HUES6 (cell line): ENCODE measurements around the gene TMEM244.
"Not testable (repeated sequence)": the region's sequence is repeated elsewhere in the genome, so short reads cannot be mapped to it uniquely, and the experiment has no call there.

ENCODE experiments used
- H3K27ac ChIP-seq: 2 replicates; pipeline ENCODE4 v1.7.0; 2013; ENCODE audit warnings: low read depth, mild to moderate bottlenecking, low read length, inconsistent platforms
- H3K27me3 ChIP-seq: 2 replicates; pipeline ENCODE4 v1.6.1; 2013; ENCODE audit warnings: low read length; ENCODE audit not compliant: control insufficient read depth, insufficient read depth
- H3K36me3 ChIP-seq: 2 replicates; pipeline ENCODE4 v1.6.1; 2013; ENCODE audit warnings: low read length; ENCODE audit not compliant: control insufficient read depth, insufficient read depth
- H3K4me1 ChIP-seq: 2 replicates; pipeline ENCODE4 v1.6.1; 2013; ENCODE audit warnings: low read length; ENCODE audit not compliant: control insufficient read depth, insufficient read depth
- H3K4me3 ChIP-seq: 2 replicates; pipeline ENCODE4 v1.5.1; 2013; ENCODE audit warnings: low read depth, low read length
- H3K9ac ChIP-seq: one replicate; pipeline ENCODE4 v1.6.1; 2013; ENCODE audit warnings: mild to moderate bottlenecking, low read length
- H3K9me3 ChIP-seq: 2 replicates; pipeline ENCODE4 v1.6.1; 2013; ENCODE audit warnings: low read depth, low read length; ENCODE audit not compliant: control insufficient read depth, insufficient read depth

TMEM244 gene

GRCh38 chr6:129890164-129890563 is 29.0 kb upstream of the TMEM244 start:
- H3K9ac ChIP-seq, result no peak overlapping the region
- H3K9me3 ChIP-seq, result no peaks in the 10 kb centered on the region
- no peaks in the 10 kb centered on the region for H3K27me3 ChIP-seq
- no peaks in the 10 kb centered on the region for H3K36me3 ChIP-seq
- H3K4me1 ChIP-seq, result no peaks in the 10 kb centered on the region
- H3K4me3 ChIP-seq, result no peak overlapping the region
- H3K27ac ChIP-seq, result no peak overlapping the region

- H3K9me3 ChIP-seq, result no peaks in the 10 kb centered on the region
- no peak overlapping the region for H3K9ac ChIP-seq
- H3K27ac ChIP-seq, result no peak overlapping the region
- no peaks in the 10 kb centered on the region for H3K27me3 ChIP-seq
- H3K4me3 ChIP-seq, result no peak overlapping the region
- no peaks in the 10 kb centered on the region for H3K4me1 ChIP-seq
- no peaks in the 10 kb centered on the region for H3K36me3 ChIP-seq
Observed at GRCh38 chr6:129889580-129889979, 28.5 kb upstream of the TMEM244 start.

GRCh38 chr6:129886401-129887155 is 25.5 kb upstream of the TMEM244 start:
- H3K27me3 ChIP-seq, result no peaks in the 10 kb centered on the region
- H3K27ac ChIP-seq, result no peak overlapping the region
- no peak overlapping the region for H3K9ac ChIP-seq
- H3K36me3 ChIP-seq, result no peaks in the 10 kb centered on the region
- no peaks in the 10 kb centered on the region for H3K4me1 ChIP-seq
- no peak overlapping the region for H3K4me3 ChIP-seq
- H3K9me3 ChIP-seq, result no peaks in the 10 kb centered on the region

- no peaks in the 10 kb centered on the region for H3K4me1 ChIP-seq
- H3K9ac ChIP-seq, result no peak overlapping the region
- no peak overlapping the region for H3K27ac ChIP-seq
- no peaks in the 10 kb centered on the region for H3K36me3 ChIP-seq
- H3K9me3 ChIP-seq, result no peaks in the 10 kb centered on the region
- H3K27me3 ChIP-seq, result no peaks in the 10 kb centered on the region
- H3K4me3 ChIP-seq, result no peak overlapping the region
Observed at GRCh38 chr6:129884211-129884610, 23.1 kb upstream of the TMEM244 start.

GRCh38 chr6:129882510-129883023 is 21.5 kb upstream of the TMEM244 start:
- no peaks in the 10 kb centered on the region for H3K4me1 ChIP-seq
- H3K27me3 ChIP-seq, result no peaks in the 10 kb centered on the region
- no peaks in the 10 kb centered on the region for H3K36me3 ChIP-seq
- H3K9me3 ChIP-seq, result no peaks in the 10 kb centered on the region
- no peak overlapping the region for H3K9ac ChIP-seq
- no peak overlapping the region for H3K4me3 ChIP-seq
- no peak overlapping the region for H3K27ac ChIP-seq

- H3K27me3 ChIP-seq, H3K9ac ChIP-seq, H3K9me3 ChIP-seq, H3K4me3 ChIP-seq, H3K36me3 ChIP-seq, H3K4me1 ChIP-seq, H3K27ac ChIP-seq: not testable (repeated sequence)
Observed at GRCh38 chr6:129877894-129878293, 16.8 kb upstream of the TMEM244 start.

GRCh38 chr6:129875610-129876520 is 14.8 kb upstream of the TMEM244 start:
- Histone ChIP-seq H3K4me3 (no peak overlapping the region), H3K27ac (no peak overlapping the region), H3K27me3 (no peaks in the 10 kb centered on the region), H3K4me1 (no peaks in the 10 kb centered on the region), H3K9ac (no peak overlapping the region), H3K9me3 (no peaks in the 10 kb centered on the region), H3K36me3 (no peaks in the 10 kb centered on the region)

- Histone ChIP-seq H3K9me3 (no peaks in the 10 kb centered on the region), H3K27me3 (no peaks in the 10 kb centered on the region), H3K36me3 (no peaks in the 10 kb centered on the region), H3K4me1 (no peaks in the 10 kb centered on the region), H3K27ac (no peak overlapping the region), H3K9ac (no peak overlapping the region), H3K4me3 (no peak overlapping the region)
Observed at GRCh38 chr6:129874837-129875236, 13.7 kb upstream of the TMEM244 start.

GRCh38 chr6:129872586-129872985 is 11.5 kb upstream of the TMEM244 start:
- no peaks in the 10 kb centered on the region for H3K36me3 ChIP-seq
- H3K27ac ChIP-seq, result no peak overlapping the region

GRCh38 chr6:129871221-129871620 is 10.1 kb upstream of the TMEM244 start:
- Histone ChIP-seq H3K4me3 (no peak overlapping the region), H3K9me3 (no peaks in the 10 kb centered on the region), H3K27ac (no peak overlapping the region), H3K4me1 (peaks cover 7% of the 10 kb centered on the region; the same call in 1 of the 2 replicates), H3K36me3 (no peaks in the 10 kb centered on the region), H3K27me3 (no peaks in the 10 kb centered on the region), H3K9ac (no peak overlapping the region)

More at GRCh38 chr6:129872586-129872985, 11.5 kb upstream of the TMEM244 start:
- peaks cover 4% of the 10 kb centered on the region; the same call in 1 of the 2 replicates for H3K4me1 ChIP-seq
- no peak overlapping the region for H3K9ac ChIP-seq
- no peak overlapping the region for H3K4me3 ChIP-seq
- no peaks in the 10 kb centered on the region for H3K9me3 ChIP-seq
- no peaks in the 10 kb centered on the region for H3K27me3 ChIP-seq

- Histone ChIP-seq H3K27me3 (no peaks in the 10 kb centered on the region), H3K9me3 (peaks cover 8% of the 10 kb centered on the region; the same call in 1 of the 2 replicates), H3K4me1 (peaks cover 7% of the 10 kb centered on the region; the same call in 1 of the 2 replicates), H3K27ac (no peak overlapping the region), H3K9ac (no peak overlapping the region), H3K36me3 (no peaks in the 10 kb centered on the region), H3K4me3 (no peak overlapping the region)
Observed at GRCh38 chr6:129867403-129867802, 6.3 kb upstream of the TMEM244 start.
